Esophagus muscularis mucosa (tissue), 4 donors: Measurements from ENCODE around the gene BAG3. TPM values are rescaled to one million over a fixed set of nuclear protein-coding genes. Genes with fewer than 3 reads are reported as not detected.

Source experiments
- DNase-seq: peaks from one replicate; pipeline ENCODE4 v3.0.0-alpha.2; 2017; ENCODE audit errors: extremely low spot score
- H3K27ac ChIP-seq, 4 donors: fragments of 200-600 bp; sonication (generic); replicated peaks in 1 of 4; 1 replicate in 3 of 4; 2 replicates in 1 of 4; pipeline ENCODE4 v1.5.1; 2016 to 2019; ENCODE audit warnings: mild to moderate bottlenecking in 1 of 4
- H3K27me3 ChIP-seq, 4 donors: fragments of 200-600 bp; sonication (generic); one replicate each; pipeline versions ENCODE4 v1.5.1 to v1.6.0; 2016 to 2019
- H3K36me3 ChIP-seq, 4 donors: fragments of 200-600 bp; sonication (generic); one replicate each; pipeline ENCODE4 v1.5.1; 2016 to 2019
- H3K4me1 ChIP-seq, 4 donors: fragments of 200-600 bp; sonication (generic); one replicate each; pipeline ENCODE4 v1.5.1; 2016 to 2019
- H3K4me3 ChIP-seq, 4 donors: fragments of 200-600 bp; sonication (generic); 1 replicate in 2 of 4; 2 replicates in 2 of 4; pipeline ENCODE4 v1.5.1; 2016 to 2019; ENCODE audit warnings: mild to moderate bottlenecking in 4 of 4, moderate library complexity in 1 of 4
- H3K9me3 ChIP-seq, 4 donors: fragments of 200-600 bp; sonication (generic); 1 replicate in 3 of 4; 2 replicates in 1 of 4; pipeline ENCODE4 v1.5.1; 2016 to 2019
- CTCF ChIP-seq, 3 experiments: fragments of 200-600 bp in 2 of 3; fragments of 450-650 bp in 1 of 3; sonication (generic) in 2 of 3; IDR thresholded peaks; one replicate each; pipeline ENCODE4 v1.5.1; 2017 to 2019; ENCODE audit warnings: antibody characterized with exemption in 3 of 3, mild to moderate bottlenecking in 2 of 3, moderate library complexity in 1 of 3
- EP300 ChIP-seq: sonication (generic); formaldehyde crosslinking; IDR thresholded peaks from one replicate; pipeline ENCODE4 v1.6.1; 2017; ENCODE audit warnings: antibody characterized with exemption
- POLR2A ChIP-seq: fragments of 450-650 bp; IDR thresholded peaks from one replicate; pipeline ENCODE4 v1.6.1; 2017; ENCODE audit warnings: antibody characterized with exemption, moderate library complexity, mild to moderate bottlenecking, low read depth
- POLR2AphosphoS5 ChIP-seq, 2 donors: sonication (generic); formaldehyde crosslinking; IDR thresholded peaks; one replicate each; pipeline ENCODE4 v1.6.1; 2017; ENCODE audit warnings: antibody characterized with exemption in 2 of 2
- WGBS: methylation state at CpG from one replicate; pipeline ENCODE4 v1.1.5; 2018; 5-methylcytosine and 5-hydroxymethylcytosine counted together
- intact Hi-C: fragments of 100-400 bp; cut with DNase I; formaldehyde crosslinking; loops from one replicate; pipeline ENCODE4 v1.15.1; 2023
- total RNA-seq, 4 donors: library from RNA; depleted of rRNA; stranded (reverse); fragments of >200 nt; gene quantifications; one replicate each; pipeline versions ENCODE4 v1.1.0 to v1.2.1, GENCODE V29; 2016

Gene BAG3
- total RNA-seq, 4 donors from 2014 or later = 44.0 to 81.7 (median 73.9) TPM

- intact Hi-C loops = loop anchor here (5.0 kb wide), 2 partner anchors 38 to 82 kb away; partner anchors contain the start of gene INPP5F
- WGBS = 92% methylated on average over 6 of the region's 6 CpGs
Observed at GRCh38 chr10:119689016-119689580, 37.9 kb downstream of the BAG3 start.

GRCh38 chr10:119691726-119692125, 40.5 kb downstream of the BAG3 start:
- no peaks in the 10 kb centered on the region for H3K36me3 ChIP-seq
- intact Hi-C loops = no loop called here
- WGBS = 88% methylated on average over 3 of the region's 3 CpGs
- H3K27ac ChIP-seq = no peak overlapping the region
- TF ChIP-seq POLR2A = no peak
- no peak for TF ChIP-seq POLR2AphosphoS5 (IDR thresholded peaks at IDR 0.05)
- TF ChIP-seq EP300 = no peak
- TF ChIP-seq CTCF (IDR thresholded peaks at IDR 0.05) = no peak
- no peak overlapping the region for H3K4me3 ChIP-seq
- no peak for DNase-seq
- H3K9me3 ChIP-seq = no peaks in the 10 kb centered on the region
- no peaks in the 10 kb centered on the region for H3K27me3 ChIP-seq
- peaks cover 7 to 11% (median 8%) of the 10 kb centered on the region in 4 donors for H3K4me1 ChIP-seq

More at GRCh38 chr10:119689016-119689580, 37.9 kb downstream of the BAG3 start:
- H3K9me3 ChIP-seq = no peaks in the 10 kb centered on the region
- TF ChIP-seq CTCF (IDR thresholded peaks at IDR 0.05) = no peak
- no peak for TF ChIP-seq POLR2A
- no peak for TF ChIP-seq POLR2AphosphoS5 (IDR thresholded peaks at IDR 0.05)
- TF ChIP-seq EP300 = no peak
- H3K27me3 ChIP-seq = no peaks in the 10 kb centered on the region
- DNase-seq = no peak
- H3K4me3 ChIP-seq = no peak overlapping the region
- H3K4me1 ChIP-seq = peaks cover 10 to 16% (median 13%) of the 10 kb centered on the region in 4 donors
- H3K36me3 ChIP-seq = no peaks in the 10 kb centered on the region
- H3K27ac ChIP-seq = no peak overlapping the region

- DNase-seq = no peak
- TF ChIP-seq POLR2AphosphoS5 (IDR thresholded peaks at IDR 0.05) (no peak), CTCF (IDR thresholded peaks at IDR 0.05) (no peak)
- Histone ChIP-seq H3K9me3 (no peaks in the 10 kb centered on the region), H3K27ac (peak overlapping the region in 1 of 4 donors; percentile 18), H3K36me3 (no peaks in the 10 kb centered on the region), H3K27me3 (no peaks in the 10 kb centered on the region), H3K4me3 (no peak overlapping the region), H3K4me1 (peaks cover 0 to 4% (median 0%) of the 10 kb centered on the region in 4 donors)
- intact Hi-C loops = no loop called here
- WGBS = 88% methylated on average over 5 of the region's 6 CpGs
Observed at GRCh38 chr10:119693262-119693957, 42.2 kb downstream of the BAG3 start.

GRCh38 chr10:119694608-119695007, 43.4 kb downstream of the BAG3 start:
- no peak for DNase-seq
- Histone ChIP-seq H3K9me3 (no peaks in the 10 kb centered on the region), H3K27ac (no peak overlapping the region), H3K36me3 (no peaks in the 10 kb centered on the region), H3K27me3 (no peaks in the 10 kb centered on the region), H3K4me1 (peaks cover 0 to 4% (median 0%) of the 10 kb centered on the region in 4 donors), H3K4me3 (no peak overlapping the region)
- WGBS = 98% methylated on average over 7 of the region's 7 CpGs
- TF ChIP-seq CTCF (IDR thresholded peaks at IDR 0.05) (no peak), POLR2A (no peak), EP300 (no peak), POLR2AphosphoS5 (IDR thresholded peaks at IDR 0.05) (no peak)
- intact Hi-C loops = no loop called here
